GM18520 (cell line): ENCODE measurements around the gene TSPAN18.

ENCODE experiments used
- ATAC-seq: cut with Tn5 transposase; IDR thresholded peaks from one replicate; pipeline ENCODE4 v1.9.1; 2021; ENCODE audit not compliant: unreplicated experiment

TSPAN18 gene

GRCh38 chr11:44736791-44737190 lies 10.0 kb downstream of the TSPAN18 start:
- ATAC-seq = no peak

GRCh38 chr11:44737245-44738085 lies 10.7 kb downstream of the TSPAN18 start:
- no peak for ATAC-seq

GRCh38 chr11:44738791-44739190 lies 12.0 kb downstream of the TSPAN18 start:
- ATAC-seq = no peak

- no peak for ATAC-seq
Measured at GRCh38 chr11:44740967-44741366, 14.2 kb downstream of the TSPAN18 start.

GRCh38 chr11:44741976-44742375 lies 15.2 kb downstream of the TSPAN18 start:
- ATAC-seq = no peak

- ATAC-seq = no peak
Measured at GRCh38 chr11:44742508-44743246, 15.9 kb downstream of the TSPAN18 start.

- no peak for ATAC-seq
Measured at GRCh38 chr11:44743326-44743725, 16.6 kb downstream of the TSPAN18 start.

GRCh38 chr11:44743959-44744557 lies 17.3 kb downstream of the TSPAN18 start:
- ATAC-seq = no peak

GRCh38 chr11:44746894-44747293 lies 20.1 kb downstream of the TSPAN18 start:
- ATAC-seq = no peak

GRCh38 chr11:44747316-44747715 lies 20.6 kb downstream of the TSPAN18 start:
- ATAC-seq = no peak

GRCh38 chr11:44747836-44748235 lies 21.1 kb downstream of the TSPAN18 start:
- no peak for ATAC-seq

- ATAC-seq = no peak
Measured at GRCh38 chr11:44748606-44749005, 21.8 kb downstream of the TSPAN18 start.

GRCh38 chr11:44749189-44749588 lies 22.4 kb downstream of the TSPAN18 start:
- ATAC-seq = no peak

- ATAC-seq = no peak
Measured at GRCh38 chr11:44750551-44751465, 24.0 kb downstream of the TSPAN18 start.

- ATAC-seq = no peak
Measured at GRCh38 chr11:44752300-44752699, 25.5 kb downstream of the TSPAN18 start.

- ATAC-seq = no peak
Measured at GRCh38 chr11:44752713-44753112, 26.0 kb downstream of the TSPAN18 start.

GRCh38 chr11:44753961-44754645 lies 27.3 kb downstream of the TSPAN18 start:
- ATAC-seq = no peak

- no peak for ATAC-seq
Measured at GRCh38 chr11:44754876-44755555, 28.3 kb downstream of the TSPAN18 start.
